GM18505 (cell line): Measurements from ENCODE around the gene ARL8B.

ENCODE experiments used
- ATAC-seq: cut with Tn5 transposase; IDR thresholded peaks from one replicate; pipeline ENCODE4 v1.9.1; 2021; ENCODE audit not compliant: unreplicated experiment
- POLR2A ChIP-seq: IDR thresholded peaks from 4 replicates; pipeline ENCODE4 v1.6.1; 2011; ENCODE audit warnings: borderline replicate concordance; ENCODE audit not compliant: insufficient read depth, insufficient read length; ENCODE audit errors: extremely low read depth

ARL8B gene

GRCh38 chr3:5229414-5229813, 107.3 kb downstream of the ARL8B start:
- TF ChIP-seq POLR2A, result no peak
- ATAC-seq, result no peak
